Measurements from ENCODE around the gene DIABLO. TPM values are rescaled to one million over a fixed set of nuclear protein-coding genes. Genes with fewer than 3 reads are reported as not detected.

DIABLO gene
- total RNA-seq, 1 experiment from 2014 or later = 85.1 TPM

GRCh38 chr12:122171399-122171798 lies 54.5 kb downstream of the DIABLO start:
- no peak for DNase-seq (ENCODE audit: low read depth, low spot score)
- in situ Hi-C loops (cut with HindIII; ENCODE audit: low pct_unique_long_range_greater_than_20kb, low sequenced_read_pairs) = no loop called here

GRCh38 chr12:122168492-122168891 lies 57.4 kb downstream of the DIABLO start:
- in situ Hi-C loops (cut with HindIII; ENCODE audit: low pct_unique_long_range_greater_than_20kb, low sequenced_read_pairs) = no loop called here

GRCh38 chr12:122167356-122167925 lies 58.4 kb downstream of the DIABLO start:
- in situ Hi-C loops (cut with HindIII; ENCODE audit: low pct_unique_long_range_greater_than_20kb, low sequenced_read_pairs) = no loop called here

More at GRCh38 chr12:122168492-122168891, 57.4 kb downstream of the DIABLO start:
- DNase-seq (ENCODE audit: low read depth, low spot score) = no peak

DNA sequence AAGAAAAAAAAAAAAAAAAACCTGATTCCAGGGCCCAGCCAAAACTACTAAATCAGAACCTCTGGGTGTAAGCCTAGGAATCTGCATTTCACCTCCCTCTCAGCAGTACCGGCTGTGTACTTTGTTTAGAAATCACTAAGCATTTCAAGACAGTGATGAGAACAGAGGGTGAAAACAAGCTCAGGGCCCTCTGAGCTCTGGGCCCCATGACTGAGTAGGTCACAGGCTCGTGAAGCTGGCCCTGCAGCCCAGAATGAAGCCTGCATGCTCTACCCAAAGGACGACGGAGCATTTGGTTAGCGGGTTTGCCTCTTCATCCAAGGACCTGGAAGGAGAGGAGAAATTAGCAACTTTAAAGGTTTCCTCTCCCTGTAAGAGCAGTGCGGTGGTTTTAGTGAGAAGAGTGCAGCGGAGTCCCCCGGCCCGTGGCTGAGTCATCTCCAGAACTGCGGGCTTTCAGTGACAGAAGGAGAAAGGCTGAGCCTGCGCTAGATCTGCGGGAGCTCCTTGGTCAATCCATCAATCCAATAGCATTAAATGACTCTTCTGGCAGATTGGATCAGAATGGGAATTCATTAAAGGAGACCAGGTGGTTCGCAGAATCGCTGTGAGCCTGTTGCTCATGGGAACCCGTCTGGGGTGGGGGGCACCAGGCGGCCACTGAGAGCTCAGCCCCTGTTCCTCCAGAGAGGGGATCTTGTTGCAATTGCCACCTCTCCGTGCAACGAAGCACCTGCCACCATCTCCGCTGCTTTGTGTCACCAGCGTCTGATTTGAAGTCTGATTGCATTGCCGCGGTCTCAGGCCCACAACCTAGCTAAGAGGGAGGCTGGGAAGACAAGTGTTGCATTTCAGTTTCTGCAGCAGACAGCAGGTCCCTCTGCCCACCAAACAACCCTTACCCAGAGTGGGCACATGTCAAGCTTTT lies 59.2 kb downstream of the DIABLO start:
- no peak for DNase-seq (ENCODE audit: low read depth, low spot score)
- in situ Hi-C loops (cut with HindIII; ENCODE audit: low pct_unique_long_range_greater_than_20kb, low sequenced_read_pairs) = no loop called here

More at GRCh38 chr12:122167356-122167925, 58.4 kb downstream of the DIABLO start:
- DNase-seq (ENCODE audit: low read depth, low spot score) = no peak

DNA sequence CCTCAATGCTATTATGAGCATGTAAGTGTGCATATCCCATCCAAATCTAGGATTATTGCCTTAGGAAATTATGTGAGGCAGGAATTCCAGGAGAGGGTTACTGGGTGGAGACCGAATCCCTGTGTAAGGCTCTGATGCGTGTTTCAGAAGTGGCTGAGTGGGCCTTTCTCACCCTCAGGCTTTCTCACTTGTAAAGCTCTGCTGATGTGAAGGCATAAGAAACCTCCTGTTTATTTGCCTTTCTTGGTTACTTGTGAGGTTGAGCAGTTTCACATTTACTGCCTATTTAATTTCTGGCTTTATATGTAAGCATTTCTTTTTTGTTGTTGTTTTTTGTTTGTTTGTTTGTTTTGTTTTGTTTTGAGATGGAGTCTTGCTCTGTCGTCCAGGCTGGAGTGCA lies 62.9 kb downstream of the DIABLO start:
- DNase-seq (ENCODE audit: low read depth, low spot score) = no peak
- in situ Hi-C loops (cut with HindIII; ENCODE audit: low pct_unique_long_range_greater_than_20kb, low sequenced_read_pairs) = no loop called here

- in situ Hi-C loops (cut with HindIII; ENCODE audit: low pct_unique_long_range_greater_than_20kb, low sequenced_read_pairs) = no loop called here
Observed at GRCh38 chr12:122161682-122162081, 64.2 kb downstream of the DIABLO start.

GRCh38 chr12:122160761-122161160 lies 65.1 kb downstream of the DIABLO start:
- no peak for DNase-seq (ENCODE audit: low read depth, low spot score)
- in situ Hi-C loops (cut with HindIII; ENCODE audit: low pct_unique_long_range_greater_than_20kb, low sequenced_read_pairs) = no loop called here

More at GRCh38 chr12:122161682-122162081, 64.2 kb downstream of the DIABLO start:
- DNase-seq (ENCODE audit: low read depth, low spot score) = no peak

DNA sequence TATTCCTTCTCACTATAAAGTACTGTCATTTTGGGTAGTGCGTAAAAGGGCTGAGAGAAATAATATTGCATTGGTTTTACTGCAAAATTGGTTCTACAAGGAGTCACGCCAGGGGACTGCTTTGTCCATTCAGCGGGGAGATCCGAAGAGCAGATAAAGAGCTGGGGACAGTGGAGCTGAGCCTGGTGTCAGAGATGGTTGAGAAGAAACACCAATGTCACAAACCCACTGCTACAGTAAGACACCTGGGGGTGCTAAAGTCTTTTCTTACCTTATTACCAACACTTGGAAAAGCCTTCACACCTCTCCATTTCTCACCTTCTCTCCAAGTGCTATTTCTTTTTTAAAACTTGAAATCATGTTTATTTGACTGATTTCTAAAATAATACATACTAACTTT lies 66.0 kb downstream of the DIABLO start:
- DNase-seq (ENCODE audit: low read depth, low spot score) = no peak
- in situ Hi-C loops (cut with HindIII; ENCODE audit: low pct_unique_long_range_greater_than_20kb, low sequenced_read_pairs) = no loop called here

DNA sequence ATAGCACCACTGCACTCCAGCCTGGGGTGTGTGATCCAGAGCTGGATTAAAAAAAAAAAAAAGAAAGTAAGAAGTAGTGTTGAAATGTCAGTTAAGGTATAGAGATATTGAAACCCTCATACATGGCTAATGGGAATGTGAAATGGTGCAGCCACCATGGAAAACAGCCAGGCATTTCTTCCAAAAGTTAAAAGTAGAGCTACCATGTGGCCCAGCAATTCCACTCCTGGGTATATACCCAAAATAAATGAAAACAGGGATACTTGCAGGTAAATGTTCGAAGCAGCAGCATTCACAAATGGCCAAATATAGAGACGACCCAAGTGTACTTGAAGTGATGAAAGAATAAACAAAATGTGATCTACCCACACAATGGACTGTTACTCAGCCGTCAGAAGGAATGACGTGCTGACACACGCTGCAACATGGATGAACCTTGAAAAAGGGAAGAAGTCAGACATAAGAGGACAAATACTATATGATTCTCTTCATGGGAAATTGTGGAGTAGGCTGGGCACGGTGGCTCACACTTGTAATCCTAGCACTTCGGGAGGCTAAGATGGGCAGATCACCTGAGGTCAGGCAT lies 67.1 kb downstream of the DIABLO start:
- no peak for DNase-seq (ENCODE audit: low read depth, low spot score)

More for the DNA sequence above, 67.1 kb downstream of the DIABLO start:
- in situ Hi-C loops (cut with HindIII; ENCODE audit: low pct_unique_long_range_greater_than_20kb, low sequenced_read_pairs) = no loop called here

Small RNA genes lying within 50 kb of the gene (small RNA-seq; reads per million reads assigned to genes)
- 0.53 to 1.1 reads per million in 2 experiments for gene DIABLO

Other genes starting within 250 kb of the DIABLO start
- 11.7 and 14.4 TPM in 2 replicates for gene BCL7A, start 204.2 kb downstream of the DIABLO start, total RNA-seq (2014; rRNA removed; shearing (Covaris generic))
- 16.0 and 16.9 TPM in 2 replicates for gene MLXIP, start 147.3 kb downstream of the DIABLO start, total RNA-seq (2014; rRNA removed; shearing (Covaris generic))
- not detected in 2 replicates for gene IL31, start 51.8 kb downstream of the DIABLO start, total RNA-seq (2014; rRNA removed; shearing (Covaris generic))
- not detected in 2 replicates for gene LRRC43, start 42.9 kb downstream of the DIABLO start, total RNA-seq (2014; rRNA removed; shearing (Covaris generic))
- gene B3GNT4, start 22.3 kb downstream of the DIABLO start, total RNA-seq (2014; rRNA removed; shearing (Covaris generic)) = 0.05 and 0.21 TPM in 2 replicates
- 27.5 and 36.5 TPM in 2 replicates for gene VPS33A, start 40.4 kb upstream of the DIABLO start, total RNA-seq (2014; rRNA removed; shearing (Covaris generic))
- 70.3 and 84.2 TPM in 2 replicates for gene CLIP1, start 196.6 kb upstream of the DIABLO start, total RNA-seq (2014; rRNA removed; shearing (Covaris generic))